H1 (cell line): ENCODE measurements around the gene CCDC102A. TPM values are rescaled to one million over a fixed set of nuclear protein-coding genes. Genes with fewer than 3 reads are reported as not detected.

Source experiments
- CTCF ChIA-PET: fragments of 300-600 bp; sonication (Branson Sonifier 250); formaldehyde crosslinking; loops from one replicate; lab custom pipeline; 2021; ENCODE audit not compliant: partially characterized antibody; lab: Charles Lee
- POLR2A ChIA-PET: fragments of 300-600 bp; sonication (Branson Sonifier 250); formaldehyde crosslinking; loops from one replicate; lab custom pipeline; 2021; ENCODE audit warnings: inconsistent platforms; ENCODE audit not compliant: partially characterized antibody; lab: Charles Lee
- DNase-seq, 2 experiments: peaks; one replicate each; pipeline versions ENCODE4 v3.0.0 to v3.0.0-alpha.2; 2010 to 2022; ENCODE audit warnings: low spot score in 2 of 2, low read depth in 1 of 2, mixed read lengths in 1 of 2
- FAIRE-seq: peaks from 2 replicates; lab custom pipeline; 2011; peaks lifted over from hg19 to GRCh38; lab: Jason Lieb, UNC
- H2AFZ ChIP-seq: 2 replicates; pipeline ENCODE4 v1.8.1; 2012; ENCODE audit warnings: low read length, inconsistent platforms
- H2AK5ac ChIP-seq: 2 replicates; pipeline ENCODE4 v1.6.1; 2013; ENCODE audit warnings: low read depth, low read length
- H2BK120ac ChIP-seq: replicated peaks from 2 replicates; pipeline ENCODE3; 2013; ENCODE audit warnings: low read depth, low read length, inconsistent platforms
- H2BK12ac ChIP-seq: 2 replicates; pipeline ENCODE4 v1.6.1; 2013; ENCODE audit warnings: low read depth, low read length
- H2BK15ac ChIP-seq: 2 replicates; pipeline ENCODE4 v1.6.1; 2013; ENCODE audit warnings: low read length
- H2BK20ac ChIP-seq: 2 replicates; pipeline ENCODE4 v1.6.1; 2013; ENCODE audit warnings: low read length
- H2BK5ac ChIP-seq: 2 replicates; pipeline ENCODE4 v1.6.1; 2013; ENCODE audit warnings: low read depth, low read length
- H3K14ac ChIP-seq: 2 replicates; pipeline ENCODE4 v1.6.1; 2013; ENCODE audit warnings: inconsistent platforms; ENCODE audit not compliant: insufficient read length
- H3K18ac ChIP-seq: 2 replicates; pipeline ENCODE4 v1.6.1; 2013; ENCODE audit warnings: low read length; ENCODE audit errors: extremely low read depth
- H3K23ac ChIP-seq: 2 replicates; pipeline ENCODE4 v1.6.1; 2013; ENCODE audit warnings: inconsistent platforms; ENCODE audit not compliant: insufficient read length
- H3K23me2 ChIP-seq: 2 replicates; pipeline ENCODE4 v1.6.1; 2013; ENCODE audit warnings: low read depth, low read length
- H3K27ac ChIP-seq: 2 replicates; pipeline ENCODE4 v1.6.1; 2011; ENCODE audit warnings: low read depth, low read length, inconsistent platforms
- H3K27me3 ChIP-seq, 4 experiments: replicated peaks in 1 of 4; 1 replicate in 1 of 4; 2 replicates in 3 of 4; pipeline versions ENCODE4 v1.6.1 to v1.8.1; 2011 to 2013; ENCODE audit warnings: low read length in 3 of 4, mild to moderate bottlenecking in 3 of 4, inconsistent platforms in 2 of 4, mixed read lengths in 2 of 4, moderate library complexity in 1 of 4; ENCODE audit not compliant: control insufficient read depth in 3 of 4, insufficient read depth in 3 of 4; ENCODE audit errors: extremely low read depth in 1 of 4
- H3K36me3 ChIP-seq, 4 experiments: 2 replicates each; pipeline versions ENCODE4 v1.6.1 to v1.8.1; 2011 to 2013; ENCODE audit warnings: mild to moderate bottlenecking in 4 of 4, low read length in 3 of 4, moderate library complexity in 2 of 4, control low read depth in 1 of 4, inconsistent platforms in 1 of 4; ENCODE audit not compliant: insufficient read depth in 4 of 4, control insufficient read depth in 2 of 4
- H3K4ac ChIP-seq: replicated peaks from 2 replicates; pipeline ENCODE3; 2013; ENCODE audit warnings: low read length, low read depth, mixed read lengths, inconsistent platforms; ENCODE audit not compliant: insufficient read length
- H3K4me1 ChIP-seq, 4 experiments: replicated peaks in 1 of 4; 1 replicate in 1 of 4; 2 replicates in 3 of 4; pipeline versions ENCODE4 v1.6.1 to v1.8.1; 2011 to 2013; ENCODE audit warnings: low read length in 3 of 4, inconsistent platforms in 2 of 4, mixed read lengths in 1 of 4; ENCODE audit not compliant: insufficient read depth in 4 of 4, control insufficient read depth in 3 of 4
- H3K4me2 ChIP-seq, 2 experiments: 2 replicates each; pipeline versions ENCODE4 v1.6.1 to v1.8.1; 2011 to 2013; ENCODE audit warnings: low read depth in 2 of 2, low read length in 2 of 2, control low read depth in 1 of 2, inconsistent platforms in 1 of 2, mild to moderate bottlenecking in 1 of 2; ENCODE audit not compliant: insufficient read depth in 1 of 2
- H3K4me3 ChIP-seq, 4 experiments: fragments of 200-600, 300-600 bp in 1 of 4; sonication (generic), shearing (Covaris generic), sonication (Bioruptor Twin) in 1 of 4; 2 replicates each; pipeline versions ENCODE4 v1.5.1 to v1.8.1; 2011 to 2016; ENCODE audit warnings: low read length in 4 of 4, low read depth in 3 of 4, control low read depth in 2 of 4, inconsistent platforms in 2 of 4, mild to moderate bottlenecking in 2 of 4, mixed read lengths in 1 of 4, moderate library complexity in 1 of 4; ENCODE audit not compliant: insufficient read depth in 2 of 4; ENCODE audit errors: extremely low read depth in 1 of 4
- H3K56ac ChIP-seq: replicated peaks from 2 replicates; pipeline ENCODE3; 2013; ENCODE audit warnings: low read depth, mild to moderate bottlenecking, mixed read lengths, low read length, inconsistent platforms; ENCODE audit not compliant: insufficient read length
- H3K79me1 ChIP-seq: 2 replicates; pipeline ENCODE4 v1.6.1; 2013; ENCODE audit warnings: low read depth, low read length, control low read depth
- H3K79me2 ChIP-seq, 2 experiments: 2 replicates each; pipeline versions ENCODE4 v1.6.1 to v1.8.1; 2012 to 2013; ENCODE audit warnings: low read length in 2 of 2, mild to moderate bottlenecking in 2 of 2, inconsistent platforms in 1 of 2; ENCODE audit not compliant: insufficient read depth in 2 of 2, control insufficient read depth in 1 of 2
- H3K9ac ChIP-seq, 4 experiments: replicated peaks in 1 of 4; 1 replicate in 1 of 4; 2 replicates in 3 of 4; pipeline versions ENCODE4 v1.6.1 to v1.8.1; 2011 to 2013; ENCODE audit warnings: low read depth in 3 of 4, low read length in 3 of 4, control low read depth in 2 of 4, mild to moderate bottlenecking in 2 of 4, moderate library complexity in 2 of 4, inconsistent platforms in 1 of 4; ENCODE audit errors: extremely low read depth in 1 of 4
- H3K9me3 ChIP-seq, 2 experiments: 2 replicates each; pipeline versions ENCODE4 v1.6.1 to v1.8.1; 2012 to 2013; ENCODE audit warnings: mild to moderate bottlenecking in 2 of 2, moderate library complexity in 2 of 2, control low read depth in 1 of 2, inconsistent platforms in 1 of 2, low read depth in 1 of 2, low read length in 1 of 2, mixed read lengths in 1 of 2; ENCODE audit not compliant: insufficient read depth in 2 of 2
- H4K20me1 ChIP-seq, 2 experiments: replicated peaks in 1 of 2; 2 replicates each; pipeline versions ENCODE3 to v1.8.1; 2011 to 2013; ENCODE audit warnings: inconsistent platforms in 2 of 2, low read length in 2 of 2, mild to moderate bottlenecking in 1 of 2; ENCODE audit not compliant: insufficient read depth in 2 of 2, control insufficient read depth in 1 of 2
- H4K5ac ChIP-seq: 2 replicates; pipeline ENCODE4 v1.6.1; 2013; ENCODE audit warnings: low read length, low read depth, mixed read lengths, inconsistent platforms; ENCODE audit not compliant: insufficient read length
- H4K8ac ChIP-seq: 2 replicates; pipeline ENCODE4 v1.8.0; 2013; ENCODE audit warnings: mild to moderate bottlenecking, moderate library complexity, low read length, inconsistent platforms; ENCODE audit not compliant: insufficient read depth; ENCODE audit errors: extremely low read depth
- H4K91ac ChIP-seq: replicated peaks from 2 replicates; pipeline ENCODE3; 2013; ENCODE audit warnings: low read length, mixed read lengths, inconsistent platforms; ENCODE audit not compliant: insufficient read length
- BACH1 ChIP-seq: IDR thresholded peaks from 2 replicates; pipeline ENCODE4 v1.6.1; 2012; ENCODE audit warnings: low read length, improper control_type of control experiment
- BCL11A ChIP-seq, 2 experiments: IDR thresholded peaks; one replicate each; pipeline ENCODE4 v1.6.1; 2011; ENCODE audit warnings: low read depth in 2 of 2, low read length in 2 of 2, mild to moderate bottlenecking in 2 of 2
- MAFK ChIP-seq: IDR thresholded peaks from 2 replicates; pipeline ENCODE4 v1.6.1; 2012; ENCODE audit warnings: low read depth, mild to moderate bottlenecking, improper control_type of control experiment, low read length
- NRF1 ChIP-seq: IDR thresholded peaks from 2 replicates; pipeline ENCODE4 v1.6.1; 2011; ENCODE audit warnings: mild to moderate bottlenecking, low read depth, low read length, improper control_type of control experiment
- POLR2A ChIP-seq, 2 experiments: IDR thresholded peaks; 1 replicate in 1 of 2; 2 replicates in 1 of 2; pipeline ENCODE4 v1.6.1; 2011; ENCODE audit warnings: low read depth in 2 of 2, low read length in 2 of 2, mild to moderate bottlenecking in 2 of 2; ENCODE audit errors: control extremely low read depth in 1 of 2
- POU5F1 ChIP-seq: IDR thresholded peaks from 2 replicates; pipeline ENCODE4 v1.6.1; 2011; ENCODE audit warnings: low read depth, mild to moderate bottlenecking, low read length, moderate library complexity
- RAD21 ChIP-seq, 2 experiments: IDR thresholded peaks in 1 of 2; conservative IDR thresholded peaks in 1 of 2; 2 replicates each; pipeline ENCODE4 v1.6.1; 2011; ENCODE audit warnings: low read depth in 2 of 2, low read length in 2 of 2, improper control_type of control experiment in 1 of 2, inconsistent platforms in 1 of 2, mild to moderate bottlenecking in 1 of 2, moderate library complexity in 1 of 2
- SIX5 ChIP-seq: IDR thresholded peaks from 2 replicates; pipeline ENCODE4 v1.6.1; 2011; ENCODE audit warnings: mild to moderate bottlenecking, low read depth, low read length
- TAF7 ChIP-seq: optimal IDR thresholded peaks from 2 replicates; pipeline ENCODE3; 2011; ENCODE audit warnings: low read depth, mild to moderate bottlenecking, inconsistent platforms, low read length, moderate library complexity, borderline replicate concordance
- TCF12 ChIP-seq: IDR thresholded peaks from 2 replicates; pipeline ENCODE4 v1.6.1; 2011; ENCODE audit warnings: low read depth, mild to moderate bottlenecking, low read length
- WGBS, 2 experiments: shearing (Covaris generic) in 1 of 2; methylation state at CpG; one replicate each; pipeline versions ENCODE4 v1.1.6 to v1.1.7; 2013 to 2015; ENCODE audit warnings: low lambda C conversion rate in 2 of 2, mixed read lengths in 2 of 2, inconsistent platforms in 1 of 2, low coverage in 1 of 2, missing lambda C conversion rate in 1 of 2; ENCODE audit not compliant: insufficient replicate concordance in 2 of 2, insufficient coverage in 1 of 2, insufficient read length in 1 of 2; ENCODE audit errors: extremely low coverage in 1 of 2, missing lambda C conversion rate in 1 of 2; 5-methylcytosine and 5-hydroxymethylcytosine counted together
- polyA plus RNA-seq, 7 experiments: library from polyadenylated mRNA; depleted of rRNA in 3 of 7; stranded (reverse) in 5 of 7; unstranded in 2 of 7; fragments of >200 nt in 5 of 7; fragments of 200-250 nt in 2 of 7; gene quantifications; 1 replicate in 5 of 7; 2 replicates in 1 of 7; 4 replicates in 1 of 7; pipeline versions ENCODE4 v1.2.1 to v1.2.3, GENCODE V29; 2011 to 2013; ENCODE audit warnings: missing spikeins in 2 of 7, mixed read lengths in 2 of 7
- total RNA-seq: library from RNA; stranded (reverse); fragmentation: NEBNext Ultra II Directional; extraction: Animal tissue kit (Norgen Biotek cat#: 25700); gene quantifications from 2 replicates; pipeline ENCODE4 v1.2.1, GENCODE V29; 2021
- TF ChIP-seq, protein P1 (sequence below): IDR thresholded peaks from 2 replicates; pipeline ENCODE4 v1.6.1; 2012; ENCODE audit warnings: low read length, inconsistent platforms

Gene CCDC102A
- total and polyA plus RNA-seq, 2 of the 8 experiments (the other 6 are each of a cell fraction or from before 2014, with no cell fraction given) = 4.0 to 7.5 TPM

DNA sequence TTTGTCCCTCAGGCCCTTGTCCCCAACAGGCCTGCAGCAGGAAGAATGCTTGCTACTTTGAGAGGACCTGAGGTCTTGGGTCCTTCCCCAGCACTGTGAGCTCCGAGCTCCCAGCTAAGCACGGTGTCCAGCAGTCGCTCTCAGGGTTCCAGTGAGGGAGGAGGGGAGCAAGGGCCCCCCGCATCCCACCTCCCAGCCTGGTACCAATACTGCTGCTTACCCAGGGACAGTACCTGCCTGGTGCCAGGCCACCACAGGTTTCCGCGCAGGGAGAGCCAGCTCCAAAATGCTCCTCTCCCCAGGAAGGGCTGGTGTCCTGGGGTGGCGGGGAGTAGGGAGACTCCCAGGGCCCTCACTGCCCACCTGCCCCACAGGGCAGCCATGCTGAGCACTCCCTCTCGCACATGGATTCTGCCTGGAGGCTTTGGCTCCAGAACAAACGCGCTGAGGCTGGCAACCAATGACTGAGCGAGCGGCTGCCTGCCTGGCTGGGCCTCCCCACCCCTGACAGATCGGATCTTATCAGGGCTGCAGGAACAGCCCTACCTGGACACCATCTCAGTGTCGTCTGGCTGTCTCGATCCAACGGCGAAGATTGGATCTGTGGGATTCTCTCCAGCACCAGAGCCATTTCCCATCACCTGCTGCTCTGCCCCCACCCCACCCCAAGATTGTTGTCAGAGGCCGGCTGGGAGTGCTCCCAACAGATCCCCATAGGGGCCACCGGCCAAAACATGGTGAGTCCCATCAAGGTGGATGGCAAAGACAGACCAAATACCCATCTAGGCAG, 52.5 kb downstream of the CCDC102A start:
- POLR2A ChIA-PET = interaction anchor here (1.0 to 1.8 kb wide), 3 partner anchors 9 to 53 kb away, joined by 4 to 6 read pairs (median 4); no protein-coding TSS in a partner anchor
- no peak for TF ChIP-seq BACH1
- no peak for TF ChIP-seq MAFK
- TF ChIP-seq TAF7 = no peak
- no peak for TF ChIP-seq NRF1
- TF ChIP-seq POLR2A (IDR thresholded peaks at IDR 0.05; ENCODE audit: control extremely low read depth in 1 of 2, low read depth in 2 of 2, low read length in 2 of 2) = no peak
- TF ChIP-seq BCL11A (IDR thresholded peaks at IDR 0.05; ENCODE audit: low read depth in 2 of 2, low read length in 2 of 2) = no peak
- no peak for TF ChIP-seq TCF12
- no peak for TF ChIP-seq SIX5
- no peak for TF ChIP-seq RAD21 (IDR thresholded peaks at IDR 0.05 in 1 of 2, conservative IDR thresholded peaks at IDR 0.05 in 1 of 2; ENCODE audit: low read depth in 2 of 2, low read length in 2 of 2)
- TF ChIP-seq, protein P1, sequence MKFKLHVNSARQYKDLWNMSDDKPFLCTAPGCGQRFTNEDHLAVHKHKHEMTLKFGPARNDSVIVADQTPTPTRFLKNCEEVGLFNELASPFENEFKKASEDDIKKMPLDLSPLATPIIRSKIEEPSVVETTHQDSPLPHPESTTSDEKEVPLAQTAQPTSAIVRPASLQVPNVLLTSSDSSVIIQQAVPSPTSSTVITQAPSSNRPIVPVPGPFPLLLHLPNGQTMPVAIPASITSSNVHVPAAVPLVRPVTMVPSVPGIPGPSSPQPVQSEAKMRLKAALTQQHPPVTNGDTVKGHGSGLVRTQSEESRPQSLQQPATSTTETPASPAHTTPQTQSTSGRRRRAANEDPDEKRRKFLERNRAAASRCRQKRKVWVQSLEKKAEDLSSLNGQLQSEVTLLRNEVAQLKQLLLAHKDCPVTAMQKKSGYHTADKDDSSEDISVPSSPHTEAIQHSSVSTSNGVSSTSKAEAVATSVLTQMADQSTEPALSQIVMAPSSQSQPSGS = no peak
- no peak for TF ChIP-seq POU5F1

More for the DNA sequence above, 52.5 kb downstream of the CCDC102A start:
- Histone ChIP-seq H4K5ac (no peak overlapping the region), H2BK120ac (no peak overlapping the region), H2AFZ (no peak overlapping the region), H3K4me3 (no peak overlapping the region), H3K14ac (no peak overlapping the region), H4K8ac (peak overlapping the region; percentile 29), H3K23me2 (peaks cover 16% of the 10 kb centered on the region; the same call in 1 of the 2 replicates), H3K79me2 (no peaks in the 10 kb centered on the region), H4K20me1 (no peaks in the 10 kb centered on the region), H3K79me1 (no peaks in the 10 kb centered on the region), H2BK12ac (no peak overlapping the region), H2BK15ac (no peak overlapping the region), H3K27ac (no peak overlapping the region), H3K23ac (no peak overlapping the region), H3K4me1 (peaks cover 0 to 27% (median 16%) of the 10 kb centered on the region in 4 experiments; a peak in 6 of 7 replicates), H3K9me3 (no peaks in the 10 kb centered on the region), H3K18ac (no peak overlapping the region; the same call in 1 of the 2 replicates), H3K4me2 (no peak overlapping the region), H2BK20ac (peak overlapping the region; percentile 61; the same call in 1 of the 2 replicates), H3K27me3 (peaks cover 0 to 12% (median 4%) of the 10 kb centered on the region in 4 experiments; a peak in 4 of 7 replicates), H2AK5ac (no peak overlapping the region), H3K36me3 (no peaks in the 10 kb centered on the region), H4K91ac (no peak overlapping the region), H3K9ac (no peak overlapping the region), H2BK5ac (no peak overlapping the region), H3K4ac (no peak overlapping the region), H3K56ac (no peak overlapping the region)
- no peak for DNase-seq
- CTCF ChIA-PET = interaction anchor here (1.4 to 15.0 kb wide), 3 partner anchors 22 to 183 kb away, joined by 3 to 210 read pairs (median 144); partner anchors contain the start of gene POLR2C
- FAIRE-seq = no peak
- 91% methylated on average over 18 of the region's 19 CpGs; no CpG with 5 or more reads in 1 of the 2 experiments for WGBS, 2 experiments
